ENCODE results near the gene GCM1. TPM values are rescaled to one million over a fixed set of nuclear protein-coding genes. Genes with fewer than 3 reads are reported as not detected.
A peak's percentile ranks its signal among the peaks of the same experiment; 100 is the strongest.

Gene GCM1
- total RNA-seq, 4 donors from 2014 or later: not detected

- TF ChIP-seq POLR2A (IDR thresholded peaks at IDR 0.05) (no peak), CTCF (IDR thresholded peaks at IDR 0.05) (no peak)
- no peaks in the 10 kb centered on the region for H3K27me3 ChIP-seq
- intact Hi-C loops (cut with DNase I): no loop called here
- DNase-seq: peak; percentile 51 to 55
- no peak overlapping the region for H3K4me3 ChIP-seq (replicated peaks in 1 of 3)
- peaks cover 7 to 15% of the 10 kb centered on the region in 2 donors for H3K4me1 ChIP-seq
- H3K9me3 ChIP-seq: no peaks in the 10 kb centered on the region
- no peaks in the 10 kb centered on the region for H3K36me3 ChIP-seq
- H3K27ac ChIP-seq: peak overlapping the region in 1 of 3 donors; percentile 29
Observed at GRCh38 chr6:53112404-53112803, 36.2 kb downstream of the GCM1 start.

- H3K4me1 ChIP-seq: peaks cover 7 to 17% of the 10 kb centered on the region in 2 donors
- no peaks in the 10 kb centered on the region for H3K9me3 ChIP-seq
- no peak overlapping the region for H3K27ac ChIP-seq
Observed at GRCh38 chr6:53111865-53112264, 36.8 kb downstream of the GCM1 start.

GRCh38 chr6:53109612-53110011 is 39.0 kb downstream of the GCM1 start:
- DNase-seq: no peak
- no peaks in the 10 kb centered on the region for H3K36me3 ChIP-seq
- H3K27me3 ChIP-seq: no peaks in the 10 kb centered on the region
- TF ChIP-seq CTCF (IDR thresholded peaks at IDR 0.05) (no peak), POLR2A (IDR thresholded peaks at IDR 0.05) (no peak)
- H3K4me1 ChIP-seq: peaks cover 7 to 20% of the 10 kb centered on the region in 2 donors
- no peaks in the 10 kb centered on the region for H3K9me3 ChIP-seq
- H3K4me3 ChIP-seq (replicated peaks in 1 of 3): no peak overlapping the region
- intact Hi-C loops (cut with DNase I): no loop called here
- no peak overlapping the region for H3K27ac ChIP-seq
- 88 to 92% methylated on average over 1 to 2 of the region's 2 CpGs for WGBS, 2 donors

More at GRCh38 chr6:53111865-53112264, 36.8 kb downstream of the GCM1 start:
- no peak for DNase-seq
- TF ChIP-seq POLR2A (IDR thresholded peaks at IDR 0.05): no peak
- intact Hi-C loops (cut with DNase I): no loop called here
- WGBS, 2 donors: 80 to 82% methylated on average over 6 of the region's 6 CpGs
- Histone ChIP-seq H3K27me3 (no peaks in the 10 kb centered on the region), H3K4me3 (replicated peaks in 1 of 3) (no peak overlapping the region), H3K36me3 (no peaks in the 10 kb centered on the region)

- 68 to 74% methylated on average over 4 of the region's 4 CpGs for WGBS, 2 donors
- Histone ChIP-seq H3K4me3 (replicated peaks in 1 of 3) (no peak overlapping the region), H3K27ac (no peak overlapping the region)
Observed at GRCh38 chr6:53107091-53107490, 41.5 kb downstream of the GCM1 start.

GRCh38 chr6:53104916-53105315 is 43.7 kb downstream of the GCM1 start:
- intact Hi-C loops (cut with DNase I): no loop called here

More at GRCh38 chr6:53107091-53107490, 41.5 kb downstream of the GCM1 start:
- Histone ChIP-seq H3K27me3 (no peaks in the 10 kb centered on the region), H3K4me1 (peaks cover 4 to 11% of the 10 kb centered on the region in 2 donors), H3K9me3 (no peaks in the 10 kb centered on the region), H3K36me3 (peaks cover 2 to 7% of the 10 kb centered on the region in 2 donors)
- intact Hi-C loops (cut with DNase I): no loop called here
- TF ChIP-seq POLR2A (IDR thresholded peaks at IDR 0.05) (no peak), CTCF (IDR thresholded peaks at IDR 0.05) (no peak)
- peak; percentile 19 to 34 for DNase-seq

More at GRCh38 chr6:53104916-53105315, 43.7 kb downstream of the GCM1 start:
- Histone ChIP-seq H3K4me3 (replicated peaks in 1 of 3) (no peak overlapping the region), H3K4me1 (peaks cover 0 to 4% of the 10 kb centered on the region in 2 donors), H3K27me3 (no peaks in the 10 kb centered on the region), H3K9me3 (no peaks in the 10 kb centered on the region), H3K27ac (no peak overlapping the region), H3K36me3 (peaks cover 15 to 17% of the 10 kb centered on the region in 2 donors)
- TF ChIP-seq POLR2A (IDR thresholded peaks at IDR 0.05) (no peak), CTCF (IDR thresholded peaks at IDR 0.05) (no peak)
- no peak for DNase-seq

All from thyroid gland (tissue), 4 donors.